HepG2 (cell line): ENCODE data around the gene ULK4. TPM values are rescaled to one million over a fixed set of nuclear protein-coding genes. Genes with fewer than 3 reads are reported as not detected.

Experiments
- ADNP ChIP-seq: sonication (generic); formaldehyde crosslinking; IDR thresholded peaks from 2 replicates; pipeline ENCODE4 v1.4.0; 2020; ENCODE audit warnings: missing genetic modification reagents
- ATF6 ChIP-seq: sonication (generic); formaldehyde crosslinking; conservative IDR thresholded peaks from 2 replicates; pipeline ENCODE4 v1.4.0; 2020; ENCODE audit warnings: missing genetic modification reagents
- POLR2AphosphoS5 ChIP-seq: IDR thresholded peaks from 2 replicates; pipeline ENCODE4 v1.6.1; 2012; ENCODE audit warnings: low read depth, low read length
- TEAD2 ChIP-seq: sonication (generic); formaldehyde crosslinking; IDR thresholded peaks from 2 replicates; pipeline ENCODE4 v1.9.0; 2021; ENCODE audit warnings: missing genetic modification reagents
- USF2 ChIP-seq, 2 experiments: sonication (generic) in 1 of 2; formaldehyde crosslinking in 1 of 2; IDR thresholded peaks; 2 replicates each; pipeline versions ENCODE4 v1.5.1 to v1.6.1; 2011 to 2020; ENCODE audit warnings: borderline replicate concordance in 1 of 2, low read depth in 1 of 2, low read length in 1 of 2, mild to moderate bottlenecking in 1 of 2, missing genetic modification reagents in 1 of 2, moderate library complexity in 1 of 2
- ZBTB43 ChIP-seq: sonication (generic); formaldehyde crosslinking; conservative IDR thresholded peaks from 2 replicates; pipeline ENCODE4 v1.4.0; 2020; ENCODE audit warnings: missing genetic modification reagents
- polyA plus RNA-seq, 8 experiments: library from polyadenylated mRNA; depleted of rRNA in 3 of 8; stranded (reverse) in 7 of 8; unstranded in 1 of 8; fragments of >200 nt; fragmentation: Illumina TruSeq in 4 of 8; extraction: Trizol in 4 of 8; gene quantifications; 2 replicates each; pipeline versions ENCODE4 v1.2.1 to v1.2.3, GENCODE V29; 2011 to 2016; ENCODE audit warnings: low read depth in 4 of 8, missing spikeins in 1 of 8, mixed read lengths in 1 of 8; ENCODE audit not compliant: insufficient read depth in 1 of 8
- total RNA-seq, 5 experiments: library from RNA; depleted of rRNA; stranded (reverse); fragments of >200 nt; fragmentation: Illumina TruSeq; extraction: Trizol; gene quantifications; 2 replicates each; pipeline ENCODE4 v1.2.3, GENCODE V29; 2016; ENCODE audit warnings: low read depth in 1 of 5

Gene ULK4
- total and polyA plus RNA-seq, 2 of the 13 experiments (the other 11 are each of a cell fraction or from before 2014, with no cell fraction given) = 6.7 to 11.8 TPM

GRCh38 chr3:41265823-41266273 lies 696.1 kb downstream of the ULK4 start (continued):
- no peak for TF ChIP-seq USF2 (IDR thresholded peaks at IDR 0.05; ENCODE audit: low read depth, low read length)
- TF ChIP-seq USF2 (CRISPR knock-in tag; IDR thresholded peaks at IDR 0.05; ENCODE audit: borderline replicate concordance) = no peak
- TF ChIP-seq ATF6 (CRISPR knock-in tag) = no peak
- TF ChIP-seq POLR2AphosphoS5 = no peak
- no peak for TF ChIP-seq TEAD2
- no peak for TF ChIP-seq ADNP (CRISPR knock-in tag)
- 0 out of 2 replicates have a peak, but pooled peaks have one; percentile 38 for TF ChIP-seq ZBTB43
